ENCODE data around the gene GRIA3. TPM values are rescaled to one million over a fixed set of nuclear protein-coding genes. Genes with fewer than 3 reads are reported as not detected.
A peak's percentile ranks its signal among the peaks of the same experiment; 100 is the strongest.
"Not testable (repeated sequence)": the region's sequence is repeated elsewhere in the genome, so short reads cannot be mapped to it uniquely, and the experiment has no call there.

The GRIA3 gene
- polyA plus RNA-seq, 3 donors = 2.1 to 2.7 (median 2.3) TPM

DNA sequence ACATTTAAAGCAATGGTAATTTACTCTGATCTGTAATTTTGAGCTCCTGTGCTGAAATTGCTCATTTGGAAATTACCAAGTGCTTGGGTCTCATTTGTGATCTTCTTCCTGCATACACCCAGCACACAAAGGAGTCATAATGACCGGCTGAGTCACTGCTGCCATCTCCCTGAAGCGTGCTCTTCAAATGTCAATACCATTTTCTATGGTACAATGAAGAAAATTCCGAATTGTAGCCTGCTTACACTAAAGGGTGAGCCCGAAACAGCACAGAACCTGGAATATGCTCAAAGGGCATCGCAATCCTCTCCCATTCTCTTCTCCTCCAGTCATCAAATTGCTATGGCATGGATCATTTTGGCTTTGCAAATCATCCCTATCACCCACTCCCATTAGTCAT lies 140.5 kb downstream of the GRIA3 start:
- DNase-seq (ENCODE audit: extremely low read depth in 1 of 11, low read depth in 9 of 11, low spot score in 4 of 11) = no peak

DNA sequence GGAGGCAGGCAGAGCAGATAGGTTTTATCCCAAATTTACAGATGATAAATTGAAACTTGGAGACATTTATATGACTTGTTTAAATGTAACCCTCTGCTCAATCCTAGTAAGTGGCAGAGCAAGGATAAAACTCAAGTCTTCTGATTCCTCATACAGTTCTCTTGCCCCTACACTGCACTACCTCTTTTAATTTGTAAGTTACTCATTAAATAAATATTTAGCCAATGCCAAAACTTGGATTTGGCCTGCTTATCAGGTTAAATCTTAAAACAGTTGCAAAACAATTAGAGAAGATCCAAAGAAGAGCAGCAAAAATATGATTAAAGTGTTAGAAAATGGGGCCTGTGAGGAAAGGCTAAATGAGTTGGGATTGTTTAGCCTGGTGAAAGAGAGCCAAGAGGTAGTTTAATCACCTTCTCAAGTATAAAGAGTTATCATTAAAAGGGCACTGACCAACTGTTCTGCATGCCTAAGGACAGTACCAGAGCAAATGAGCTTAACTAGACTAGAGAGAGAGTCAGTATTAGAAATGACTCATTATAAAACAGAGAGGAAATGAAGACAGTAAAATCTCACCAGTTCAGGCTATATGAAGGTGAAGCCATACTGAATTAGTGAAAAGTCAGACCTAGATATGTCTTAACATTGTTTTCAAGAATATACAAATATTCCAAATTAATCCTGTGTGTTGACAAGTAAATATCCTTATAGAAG lies 146.3 kb downstream of the GRIA3 start:
- no peak for DNase-seq (ENCODE audit: extremely low read depth in 1 of 11, low read depth in 9 of 11, low spot score in 4 of 11)

DNA sequence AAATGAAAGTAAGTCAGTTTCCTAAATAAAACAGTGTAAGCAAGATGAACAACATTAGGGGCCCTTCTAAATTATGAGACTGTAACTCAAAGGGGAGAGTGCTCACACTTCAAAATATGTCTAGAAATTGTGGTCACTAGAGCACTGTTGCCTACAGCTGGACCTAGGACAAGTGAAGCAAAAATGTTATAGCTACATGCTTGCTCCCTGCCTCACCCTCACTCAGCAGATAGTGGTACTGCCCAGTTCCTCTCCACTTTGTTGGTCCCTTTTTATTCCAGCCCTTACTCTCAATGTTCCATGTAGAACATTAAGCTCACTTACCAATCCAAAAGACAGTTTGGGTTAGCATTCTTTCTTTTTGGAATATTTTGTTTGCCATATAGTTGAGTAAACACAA lies 147.3 kb downstream of the GRIA3 start:
- DNase-seq (ENCODE audit: extremely low read depth in 1 of 11, low read depth in 9 of 11, low spot score in 4 of 11) = no peak

DNA sequence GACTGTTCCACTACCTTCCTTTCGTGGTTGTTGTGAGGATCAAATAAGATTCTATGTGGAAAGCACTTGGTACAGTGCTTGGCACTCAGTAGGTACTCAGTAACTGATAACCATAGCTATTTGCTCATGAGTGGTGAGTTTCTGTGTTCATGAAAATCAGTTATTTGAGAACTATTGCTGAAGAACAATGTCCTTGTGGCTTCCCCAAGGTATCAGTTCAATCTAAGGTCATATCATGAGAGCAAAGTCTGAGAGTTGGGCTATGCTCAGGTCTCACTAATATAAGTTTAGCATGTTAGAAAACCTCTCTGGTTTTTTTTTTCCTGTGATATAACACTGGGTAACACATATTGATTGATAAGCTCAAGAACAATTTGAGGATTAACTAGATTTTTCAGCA lies 147.8 kb downstream of the GRIA3 start:
- DNase-seq (ENCODE audit: extremely low read depth in 1 of 11, low read depth in 9 of 11, low spot score in 4 of 11) = no peak

DNA sequence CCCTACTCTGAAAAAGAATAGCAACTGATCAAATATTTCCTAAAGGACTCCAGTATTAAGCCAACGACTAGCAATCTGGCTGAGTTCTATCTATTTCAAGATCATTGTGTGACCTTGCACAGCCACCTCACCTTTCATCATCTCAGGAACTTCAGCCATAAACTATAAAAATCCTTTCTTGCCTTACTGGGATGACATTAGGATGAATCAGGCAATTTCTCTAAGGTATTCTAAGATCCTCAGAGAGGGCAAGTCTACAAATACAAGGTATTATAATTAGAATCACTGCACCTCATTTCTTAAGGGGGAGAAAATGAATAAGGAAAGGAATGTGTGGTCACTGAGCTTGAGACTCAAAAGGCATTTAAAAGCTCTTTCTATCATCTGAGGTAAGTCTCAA lies 152.6 kb downstream of the GRIA3 start:
- DNase-seq (ENCODE audit: extremely low read depth in 1 of 11, low read depth in 9 of 11, low spot score in 4 of 11) = no peak

DNA sequence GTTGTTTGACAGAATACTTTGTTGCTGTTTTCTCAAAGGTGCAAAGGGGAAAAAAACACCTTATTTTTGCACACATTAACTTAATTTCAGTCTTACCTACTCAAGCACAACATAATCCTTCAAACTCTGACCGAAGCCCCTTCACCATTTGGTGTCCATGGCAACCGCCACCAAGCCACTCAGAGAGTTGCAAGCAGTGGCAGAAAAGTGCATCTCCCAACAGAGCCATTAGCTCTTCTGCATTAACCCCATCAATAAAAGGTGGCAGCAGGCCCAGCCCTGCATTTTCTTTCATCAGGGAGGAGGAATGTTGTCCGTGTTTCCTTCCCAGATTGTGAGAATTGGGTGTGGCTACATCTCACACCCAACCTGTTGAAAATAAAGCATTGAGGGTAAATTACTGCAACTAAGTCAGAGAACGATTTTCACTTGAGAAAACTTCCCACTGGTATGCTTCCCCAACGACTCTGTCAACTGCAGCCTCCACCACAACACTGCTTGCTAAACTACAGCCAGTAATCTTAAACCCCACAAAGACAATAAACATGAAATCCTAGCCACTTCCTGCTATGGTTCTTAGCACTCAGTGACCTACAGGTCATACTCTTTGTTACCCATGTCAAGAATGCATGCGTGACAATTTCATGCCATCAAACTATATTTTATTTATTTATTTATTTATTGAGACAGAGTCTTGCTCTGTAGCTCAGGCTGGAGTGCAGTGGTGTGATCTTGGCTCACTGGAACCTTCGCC lies 154.0 kb downstream of the GRIA3 start:
- DNase-seq (ENCODE audit: extremely low read depth in 1 of 11, low read depth in 9 of 11, low spot score in 4 of 11) = peak in 1 of 11 donors; percentile 11

DNA sequence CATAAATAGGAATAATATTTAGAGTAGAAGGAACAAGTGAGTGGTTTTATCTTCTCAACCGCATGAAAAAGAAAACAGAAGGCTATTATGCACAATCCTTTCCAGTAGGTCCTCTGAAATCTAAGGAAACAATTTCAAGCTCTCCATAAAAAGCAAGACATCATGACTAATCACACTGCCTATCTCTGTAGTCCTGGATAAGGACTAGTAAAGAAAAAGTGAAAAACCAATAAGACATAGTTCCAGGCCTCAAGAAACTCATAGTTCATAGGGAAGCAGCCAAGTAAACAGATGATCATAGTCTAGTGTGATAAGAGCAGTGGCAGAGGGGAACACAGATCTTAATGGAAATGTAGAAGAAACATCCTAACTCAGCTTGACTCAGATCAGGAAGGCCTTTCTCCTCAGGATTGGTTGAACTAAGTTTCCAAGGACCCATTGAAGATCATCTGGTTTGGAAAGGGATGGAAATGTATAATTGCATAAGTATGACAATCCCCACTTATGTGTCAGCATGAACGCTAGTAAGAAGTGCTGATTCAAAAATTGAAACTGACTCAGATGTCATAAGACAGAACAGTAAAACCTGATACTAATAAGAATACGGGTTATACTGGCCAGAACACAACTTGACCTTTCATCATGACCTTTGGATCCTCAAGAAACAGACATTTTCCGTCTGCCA lies 155.3 kb downstream of the GRIA3 start:
- DNase-seq (ENCODE audit: extremely low read depth in 1 of 11, low read depth in 9 of 11, low spot score in 4 of 11) = no peak

DNA sequence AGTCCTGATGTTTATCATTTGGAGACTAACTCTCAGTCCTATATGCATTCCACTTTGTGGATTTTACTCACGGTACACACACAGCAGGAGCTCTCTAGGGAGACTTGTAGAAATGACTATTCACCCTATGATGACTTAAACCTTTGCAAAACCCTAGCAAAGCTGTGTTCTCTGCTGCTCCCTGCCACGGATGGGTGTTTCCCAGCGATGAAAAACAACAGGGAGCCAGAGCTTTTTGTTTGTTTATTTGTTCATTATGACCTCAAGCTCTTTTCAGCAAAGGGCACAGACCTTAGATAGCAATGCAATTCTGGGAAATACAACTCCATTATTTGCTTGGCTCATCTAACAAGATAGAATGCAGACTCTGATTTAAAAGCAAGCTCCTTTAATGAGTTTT lies 156.6 kb downstream of the GRIA3 start:
- no peak for DNase-seq (ENCODE audit: extremely low read depth in 1 of 11, low read depth in 9 of 11, low spot score in 4 of 11)

DNA sequence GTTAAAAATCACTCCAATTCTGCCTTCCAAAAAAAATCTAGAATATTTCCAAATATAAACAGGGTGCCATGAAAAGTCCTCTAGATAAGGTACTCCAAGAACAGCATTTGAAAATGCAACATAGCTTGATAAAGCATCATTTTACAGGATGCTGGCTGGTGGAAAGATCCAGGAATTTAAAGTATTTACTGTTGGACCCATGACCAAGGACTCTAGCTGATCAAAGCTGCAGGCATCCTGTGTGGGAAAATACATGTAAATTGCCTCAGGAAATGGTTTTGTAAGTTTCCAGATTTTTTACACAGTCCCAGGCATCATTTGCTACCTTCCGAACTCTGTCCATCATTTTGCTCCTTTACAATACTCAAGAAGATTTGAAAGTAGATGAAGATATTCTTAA lies 164.4 kb downstream of the GRIA3 start:
- DNase-seq (ENCODE audit: extremely low read depth in 1 of 11, low read depth in 9 of 11, low spot score in 4 of 11) = no peak

DNA sequence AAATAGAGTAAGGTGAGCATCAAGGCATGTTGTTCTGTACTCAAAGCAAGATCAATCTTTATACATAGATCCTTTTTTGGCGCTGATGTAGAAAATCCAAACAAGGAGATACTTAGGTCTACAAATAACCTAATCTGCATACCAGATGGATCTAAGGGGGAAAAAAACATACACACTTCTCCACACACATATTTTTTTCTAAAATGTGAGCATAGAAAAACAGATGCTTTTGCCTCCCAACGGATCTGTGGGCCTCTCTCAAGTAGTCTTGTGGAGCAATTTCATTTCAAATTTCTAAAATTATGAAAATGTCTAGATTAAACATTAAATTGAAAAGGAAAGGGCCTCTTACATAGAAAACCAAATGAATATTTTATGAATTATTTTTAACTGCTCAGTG lies 166.1 kb downstream of the GRIA3 start:
- DNase-seq (ENCODE audit: extremely low read depth in 1 of 11, low read depth in 9 of 11, low spot score in 4 of 11) = no peak

DNA sequence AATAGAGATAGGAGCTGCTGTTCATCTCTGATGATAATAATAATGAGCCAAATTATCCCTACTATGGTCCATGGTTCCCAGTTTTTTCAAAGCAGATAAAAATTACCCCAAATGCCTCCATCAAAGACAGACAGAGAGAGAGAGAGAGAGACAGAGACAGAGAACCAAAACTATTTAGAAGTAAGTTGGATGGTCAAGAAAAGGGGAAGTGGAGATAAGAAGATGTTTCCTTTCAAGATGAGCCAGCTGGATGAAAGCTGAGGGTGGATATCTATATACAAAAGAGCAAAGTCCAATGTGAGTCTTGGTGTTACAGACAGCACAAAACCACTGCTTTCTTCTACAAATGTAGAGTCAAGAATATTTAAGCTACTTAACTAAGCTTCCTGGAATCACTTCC lies 173.9 kb downstream of the GRIA3 start:
- DNase-seq (ENCODE audit: extremely low read depth in 1 of 11, low read depth in 9 of 11, low spot score in 4 of 11) = no peak

DNA sequence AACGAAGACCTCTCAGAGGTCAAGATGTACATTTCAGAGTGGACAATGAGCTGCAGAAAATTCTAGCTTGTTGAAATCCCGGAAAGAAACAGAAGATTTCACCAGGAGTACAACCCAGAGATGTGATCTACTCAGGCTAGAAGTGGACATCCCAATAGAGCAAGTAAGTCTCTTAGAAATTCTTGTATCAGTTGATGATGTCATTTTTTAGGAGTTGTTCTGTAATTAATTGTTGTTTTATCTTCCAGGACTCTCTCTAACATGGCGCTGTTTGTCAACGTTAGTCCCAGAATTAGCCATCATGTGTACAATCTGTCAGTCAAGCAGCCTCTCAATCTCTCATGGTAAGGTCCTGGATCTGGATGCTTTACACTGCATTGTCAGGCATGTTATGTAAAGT lies 174.4 kb downstream of the GRIA3 start:
- no peak for DNase-seq (ENCODE audit: extremely low read depth in 1 of 11, low read depth in 9 of 11, low spot score in 4 of 11)

DNA sequence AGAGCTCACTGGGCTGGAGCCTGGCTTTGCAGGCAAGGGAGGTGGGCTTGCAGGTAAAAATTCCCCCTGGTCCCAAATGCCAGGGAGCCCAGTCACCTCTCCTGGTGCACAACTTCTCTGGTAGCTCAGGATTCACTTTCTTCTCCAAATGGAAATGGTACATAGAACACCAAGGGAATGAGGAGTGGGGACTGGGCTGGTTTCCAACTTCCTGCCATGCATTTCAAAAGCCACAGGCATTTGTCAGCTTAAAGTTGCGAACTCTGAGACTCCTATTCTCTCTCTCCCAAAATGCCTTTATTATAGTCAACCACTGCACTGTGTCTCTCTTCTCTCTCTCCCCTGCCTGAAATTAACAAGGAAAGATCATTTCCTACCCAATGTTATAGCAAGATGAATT lies 177.3 kb downstream of the GRIA3 start:
- DNase-seq (ENCODE audit: extremely low read depth in 1 of 11, low read depth in 9 of 11, low spot score in 4 of 11) = no peak

DNA sequence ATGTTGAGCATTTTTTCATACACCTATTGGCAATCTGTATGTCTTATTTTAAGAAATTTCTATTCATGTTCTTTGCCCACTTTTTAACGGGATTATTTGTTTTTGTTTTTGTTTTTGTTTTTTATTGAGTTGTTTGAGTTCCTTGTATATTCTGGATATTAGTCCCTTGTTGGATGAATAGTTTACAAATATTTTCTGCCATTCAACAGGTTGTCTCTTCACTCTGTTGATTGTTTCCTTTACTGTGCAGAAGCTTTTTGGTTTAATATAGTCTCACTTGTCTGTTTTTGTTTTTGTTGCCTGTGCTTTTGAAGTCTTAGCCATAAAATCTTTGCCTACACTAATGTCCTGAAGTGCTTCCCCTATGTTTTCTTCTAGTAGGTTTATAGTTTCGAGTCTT lies 202.1 kb downstream of the GRIA3 start:
- not testable (repeated sequence) for DNase-seq (ENCODE audit: extremely low read depth in 1 of 11, low read depth in 9 of 11, low spot score in 4 of 11)

DNA sequence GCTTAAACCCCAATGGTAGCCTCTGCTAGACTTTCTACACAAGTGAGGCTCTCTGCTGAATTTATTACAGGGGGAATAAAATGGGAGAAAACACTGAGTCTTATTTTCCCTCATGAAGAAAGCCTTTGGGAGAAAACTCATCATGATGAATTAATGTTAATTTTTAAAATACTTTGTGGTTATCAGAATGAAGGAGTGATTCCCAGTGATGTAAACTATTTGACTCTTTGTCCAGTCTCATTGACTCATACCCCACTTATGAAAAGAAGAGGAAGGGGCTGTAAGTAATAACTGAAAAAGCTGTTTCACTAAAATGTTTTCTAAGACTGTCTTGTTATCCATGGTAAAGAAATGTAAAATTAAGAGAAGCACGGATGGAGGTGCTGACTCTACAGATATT lies 208.8 kb downstream of the GRIA3 start:
- no peak for DNase-seq (ENCODE audit: extremely low read depth in 1 of 11, low read depth in 9 of 11, low spot score in 4 of 11)

DNA sequence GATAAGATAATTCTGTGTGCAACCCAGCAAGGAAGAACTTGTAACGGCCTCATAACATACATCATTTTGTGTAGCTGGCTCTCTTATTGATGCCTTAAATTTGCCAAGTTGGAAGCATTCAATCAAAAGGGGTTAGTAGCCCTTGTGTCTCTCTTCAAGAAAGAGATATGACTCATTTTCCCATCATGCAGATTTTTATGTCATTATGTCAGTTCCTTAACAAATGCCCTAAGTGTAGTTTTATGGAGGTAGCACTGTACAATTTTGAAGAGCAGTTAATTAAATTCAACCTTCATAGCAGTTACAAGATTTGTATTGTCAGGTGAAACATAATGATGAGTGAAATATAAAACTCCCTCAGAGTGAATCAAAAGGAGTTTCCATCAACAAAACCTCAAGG lies 215.6 kb downstream of the GRIA3 start:
- no peak for DNase-seq (ENCODE audit: extremely low read depth in 1 of 11, low read depth in 9 of 11, low spot score in 4 of 11)

DNA sequence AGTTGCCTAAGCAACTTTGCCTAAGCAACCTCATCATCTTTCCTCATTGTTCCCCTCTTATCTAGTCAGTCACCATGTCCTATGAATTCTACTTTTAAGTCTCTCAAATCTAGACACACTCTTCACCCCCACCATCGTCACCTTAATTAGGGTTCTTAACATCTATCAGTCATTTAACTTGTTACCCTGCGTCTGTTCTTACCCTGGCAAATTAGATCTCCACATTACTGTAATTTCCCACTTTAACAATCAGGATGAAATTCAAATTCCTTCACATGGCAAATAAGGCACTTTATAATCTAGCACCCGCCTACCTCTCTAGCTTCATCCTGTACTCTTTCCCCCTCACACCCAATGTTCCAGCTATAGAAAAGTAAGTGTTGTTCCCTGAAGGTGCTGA lies 221.2 kb downstream of the GRIA3 start:
- no peak for DNase-seq (ENCODE audit: extremely low read depth in 1 of 11, low read depth in 9 of 11, low spot score in 4 of 11)

DNA sequence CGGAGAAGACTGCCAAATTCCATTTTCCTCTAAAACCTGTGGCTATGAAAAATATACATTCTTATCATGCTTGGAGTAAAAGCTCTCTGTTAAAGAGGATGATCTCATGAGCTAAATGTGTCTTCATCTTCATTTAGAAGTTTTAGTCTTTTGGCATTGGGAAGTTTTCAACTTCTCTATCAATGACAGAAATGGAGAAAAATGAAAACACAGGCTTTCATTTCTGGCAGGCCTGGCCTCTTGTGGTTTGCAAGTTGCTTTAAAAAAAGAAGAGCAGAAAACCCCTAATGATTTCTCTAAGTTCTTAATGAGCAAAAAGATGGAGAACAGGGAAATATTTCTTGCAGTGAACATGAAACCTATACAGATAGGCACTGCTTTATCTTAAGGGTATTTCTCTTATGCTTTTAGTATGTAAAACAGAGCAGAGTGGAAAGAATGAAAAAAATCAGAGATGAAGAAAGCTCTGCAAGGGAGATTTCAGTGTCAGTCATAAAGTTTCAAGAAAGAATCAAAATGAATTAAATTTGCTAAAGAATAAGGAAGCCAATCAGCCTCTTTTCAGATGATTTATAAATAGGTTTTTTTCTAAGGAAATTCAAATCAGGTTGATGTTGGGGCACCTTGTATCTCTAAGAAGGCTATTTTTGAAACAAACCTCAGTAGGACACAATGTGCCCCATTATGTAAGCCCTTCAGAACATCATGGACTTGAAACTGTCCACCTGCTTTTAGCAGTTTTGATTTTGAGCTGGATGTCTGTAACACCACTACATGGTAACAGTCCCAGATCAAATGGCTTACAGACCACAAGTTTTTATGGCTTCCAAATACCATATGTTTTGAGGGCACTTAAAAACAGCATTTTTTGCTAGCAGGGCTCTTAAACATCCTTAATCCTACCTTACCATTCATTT lies 225.0 kb downstream of the GRIA3 start:
- no peak for DNase-seq (ENCODE audit: extremely low read depth in 1 of 11, low read depth in 9 of 11, low spot score in 4 of 11)

DNA sequence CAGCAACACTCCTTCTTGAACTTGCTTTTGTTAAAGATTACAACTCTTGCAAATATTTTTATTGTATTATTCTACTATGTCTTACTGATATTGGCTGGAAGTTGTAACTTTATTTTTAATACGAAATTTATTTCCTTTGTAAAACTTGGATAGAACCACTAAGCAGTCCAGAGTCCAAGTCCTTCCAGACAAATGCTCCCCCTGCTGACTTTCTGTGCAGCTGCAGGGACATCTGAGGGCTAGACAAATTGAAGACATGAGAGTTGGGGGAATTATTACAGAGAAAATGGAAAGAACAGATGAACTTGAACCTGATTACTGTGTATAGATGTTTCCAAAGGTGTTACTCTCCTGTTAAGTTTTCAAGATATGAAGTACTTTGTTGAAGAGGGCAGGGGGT lies 238.8 kb downstream of the GRIA3 start:
- peak in 3 of 11 donors; percentile 5 to 9 (median 7) for DNase-seq (ENCODE audit: extremely low read depth in 1 of 11, low read depth in 9 of 11, low spot score in 4 of 11)

Measured in renal cortex interstitium (tissue), 11 donors.